COLO668 (cell line): ENCODE results near the gene TNNI2.
"Not testable (repeated sequence)": the region's sequence is repeated elsewhere in the genome, so short reads cannot be mapped to it uniquely, and the experiment has no call there.

Source experiments
- DNase-seq: peaks from one replicate; lab custom pipeline; 2025; ENCODE audit not compliant: unreplicated experiment; lab: John Stamatoyannopoulos, UW

Gene TNNI2

DNA sequence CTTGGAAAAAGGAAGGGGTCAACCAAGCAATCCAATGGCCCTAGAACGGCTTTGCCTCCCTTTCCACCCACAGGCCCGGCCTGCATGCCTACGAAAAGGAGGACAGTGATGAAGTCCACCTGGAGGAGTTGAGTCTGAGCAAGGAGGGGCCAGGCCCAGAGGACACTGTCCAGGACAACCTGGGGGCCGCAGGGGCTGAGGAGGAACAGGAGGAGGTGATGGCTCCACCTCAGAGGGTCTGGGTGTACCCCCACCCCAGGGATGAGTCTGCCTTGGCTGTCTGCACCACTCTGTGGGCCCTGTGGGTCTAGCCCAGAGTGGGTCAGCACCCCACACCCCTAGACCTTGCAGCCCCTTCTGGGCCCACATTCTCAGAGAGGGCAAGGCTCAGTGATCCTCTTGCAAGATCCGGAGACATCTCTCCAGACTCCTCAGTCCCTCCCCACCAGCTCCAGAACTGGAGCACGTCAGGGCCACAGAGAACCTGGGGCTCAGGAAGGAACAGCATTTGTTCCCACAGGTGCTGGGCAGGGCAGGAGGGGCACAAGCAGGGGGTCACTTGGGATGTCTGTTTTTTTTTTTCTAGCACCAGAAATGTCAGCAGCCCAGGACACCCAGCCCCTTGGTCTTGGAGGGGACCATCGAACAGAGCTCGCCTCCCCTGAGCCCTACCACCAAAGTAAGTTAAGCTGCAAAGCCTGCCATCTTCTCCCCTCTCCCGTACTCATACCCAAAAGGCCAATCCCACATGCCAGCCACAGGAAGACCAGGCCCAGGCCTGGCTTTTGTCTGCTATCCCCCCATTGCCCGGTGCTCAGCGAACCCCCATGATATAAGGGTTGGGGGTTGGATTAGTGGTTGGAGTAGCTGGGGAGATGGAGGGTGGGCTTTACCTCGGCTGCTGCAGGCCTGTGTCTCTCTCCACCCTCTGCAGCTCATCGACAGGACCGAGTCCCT, 44.8 kb downstream of the TNNI2 start:
- no peak for DNase-seq

DNA sequence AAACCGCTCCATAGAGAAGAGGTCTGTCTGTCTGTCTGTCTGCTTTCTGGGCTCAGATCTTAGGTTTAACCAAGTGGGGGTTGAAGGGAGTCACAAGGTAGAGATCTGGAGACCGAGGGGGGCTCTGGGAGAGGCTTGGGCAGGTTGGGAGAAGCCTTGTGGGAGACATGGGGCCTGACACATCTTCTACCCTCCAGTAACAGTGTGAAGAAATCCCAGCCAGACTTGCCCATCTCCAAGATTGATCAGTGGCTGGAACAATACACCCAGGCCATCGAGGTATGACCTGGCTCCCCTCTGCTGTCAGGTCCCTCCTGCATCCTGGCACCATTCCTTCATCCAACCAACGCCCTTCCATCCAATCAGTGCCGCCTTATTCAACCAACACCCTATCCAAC, 45.5 kb downstream of the TNNI2 start:
- DNase-seq: no peak

DNA sequence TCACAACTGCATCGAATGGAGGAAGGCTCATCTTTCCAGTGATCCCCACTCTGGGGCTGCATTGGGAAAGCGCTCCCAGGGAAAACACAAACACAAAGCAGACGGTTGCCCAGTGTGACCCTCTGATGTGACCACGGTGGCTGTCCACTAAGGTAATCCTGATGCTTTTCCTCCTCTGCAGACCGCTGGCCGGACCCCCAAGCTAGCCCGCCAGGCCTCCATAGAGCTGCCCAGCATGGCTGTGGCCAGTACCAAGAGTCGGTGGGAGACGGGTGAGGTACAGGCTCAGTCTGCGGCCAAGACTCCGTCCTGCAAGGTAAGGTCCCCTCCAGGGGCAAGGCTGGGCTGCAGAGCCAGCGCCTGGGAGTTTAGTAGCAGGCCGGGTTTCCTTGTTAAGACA, 47.8 kb downstream of the TNNI2 start:
- DNase-seq: not testable (repeated sequence)

DNA sequence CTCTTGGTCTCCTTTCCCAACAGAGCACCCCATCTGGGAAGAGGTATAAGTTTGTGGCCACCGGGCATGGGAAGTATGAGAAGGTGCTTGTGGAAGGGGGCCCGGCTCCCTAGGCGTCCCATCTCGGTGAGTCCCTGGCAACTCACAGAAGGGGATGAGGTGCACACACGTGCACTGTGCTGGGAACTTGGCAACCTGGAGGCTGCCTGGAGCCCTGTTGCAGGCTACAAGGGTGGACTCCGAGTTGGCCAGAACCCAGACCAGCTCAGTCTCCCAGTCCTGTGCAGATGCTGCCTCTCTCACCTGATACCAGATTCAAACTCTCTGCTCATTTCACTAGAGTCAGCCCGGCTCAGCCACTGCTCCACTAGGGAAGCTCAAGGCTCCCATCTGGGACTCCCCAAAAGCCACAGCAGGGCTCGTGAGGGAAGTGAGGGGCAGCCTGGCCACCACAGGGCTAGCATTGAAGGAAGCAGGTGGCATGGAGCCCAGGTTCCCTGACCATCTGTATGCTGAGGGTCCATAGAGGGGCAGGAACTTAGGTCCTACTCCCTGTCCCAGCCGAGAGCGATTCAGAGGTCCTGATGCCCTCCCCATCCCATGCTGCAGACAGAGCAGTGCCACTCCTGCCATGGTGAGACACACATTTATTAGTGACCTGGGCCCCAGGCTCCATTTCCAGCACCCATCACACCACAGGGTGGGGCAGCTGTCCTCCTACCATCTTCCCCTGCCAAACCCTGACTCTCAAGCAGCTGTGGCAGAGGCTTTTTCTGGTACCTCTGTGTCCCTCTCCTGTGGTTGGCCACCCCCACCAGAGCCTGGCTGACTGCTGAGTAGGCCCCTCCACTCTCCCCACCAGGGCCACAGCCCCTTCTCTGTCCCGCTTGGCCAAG, 48.9 kb downstream of the TNNI2 start:
- no peak for DNase-seq

DNA sequence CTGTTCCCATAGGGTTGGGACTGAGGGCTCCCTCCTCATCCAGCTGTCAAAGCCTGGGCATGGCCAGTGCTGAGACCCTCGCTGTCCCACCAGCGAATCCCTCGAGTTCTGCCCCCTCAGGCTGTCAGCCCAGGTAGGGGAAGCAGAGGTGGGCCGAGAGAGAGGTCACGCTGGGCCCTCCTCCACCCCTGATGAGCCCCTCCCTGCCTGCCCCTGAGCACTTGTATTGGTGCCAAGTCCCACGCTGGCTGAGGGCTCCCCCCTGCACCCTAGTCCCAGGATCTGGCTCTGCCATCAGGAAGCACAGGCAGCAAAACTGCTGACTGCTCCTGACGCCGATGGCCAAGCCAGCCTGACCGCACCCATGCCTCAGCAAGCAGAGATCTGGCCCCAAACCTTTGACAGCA, 49.6 kb downstream of the TNNI2 start:
- DNase-seq: no peak

DNA sequence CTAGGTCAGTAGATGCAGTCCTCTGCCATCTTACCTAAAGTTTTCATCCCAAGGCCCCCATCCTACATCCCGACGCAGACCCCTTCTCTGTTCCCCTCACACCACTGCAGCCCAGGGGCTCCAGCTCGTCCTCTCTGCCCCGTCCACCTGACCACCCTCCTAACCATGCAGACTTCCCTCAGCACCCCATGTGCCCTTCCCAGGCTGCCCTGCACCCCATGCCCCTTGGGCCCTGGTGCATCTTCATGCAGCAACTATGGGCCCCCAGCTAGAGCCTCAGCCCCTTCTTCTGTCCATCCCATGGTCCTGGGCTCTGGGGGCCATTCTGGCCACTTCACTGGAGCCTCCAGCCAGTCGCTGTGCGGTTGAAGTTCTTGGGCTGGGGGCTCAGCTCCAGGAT, 50.0 kb downstream of the TNNI2 start:
- DNase-seq: no peak

DNA sequence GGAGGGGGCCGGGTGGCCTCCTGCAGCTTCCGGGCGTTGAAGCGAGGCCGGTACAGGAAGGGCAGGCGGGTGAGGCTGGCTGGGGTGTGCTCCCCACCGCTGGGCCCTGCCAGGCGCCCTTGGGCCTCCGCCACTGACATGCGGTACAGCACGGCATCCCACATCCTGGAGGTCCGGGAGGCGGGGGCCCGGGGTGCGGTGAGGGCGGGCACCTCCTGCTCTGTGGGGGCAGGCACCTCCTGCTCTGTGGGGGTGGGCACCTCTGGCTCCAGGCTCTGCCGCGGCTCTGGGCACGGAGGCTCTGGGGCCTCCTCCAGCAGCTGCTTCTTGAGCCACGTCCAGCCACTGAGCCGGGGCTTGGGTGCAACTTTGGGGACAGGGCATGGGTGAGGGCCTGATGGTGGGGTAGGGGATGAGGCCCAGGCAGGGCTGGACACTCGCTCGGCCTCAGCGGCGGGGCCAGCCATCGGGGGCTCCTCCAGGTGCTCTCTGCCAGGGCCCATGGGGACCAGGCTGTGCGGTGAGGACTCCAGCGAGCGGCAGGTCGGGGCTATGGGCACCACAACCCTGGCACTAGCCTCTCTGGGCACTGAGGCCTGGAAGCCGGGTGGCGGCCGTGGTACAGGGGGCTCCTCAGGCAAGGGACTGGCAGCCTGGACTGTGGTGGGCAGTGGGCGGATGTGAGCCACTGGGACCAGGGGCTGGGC, 50.6 kb downstream of the TNNI2 start:
- no peak for DNase-seq

DNA sequence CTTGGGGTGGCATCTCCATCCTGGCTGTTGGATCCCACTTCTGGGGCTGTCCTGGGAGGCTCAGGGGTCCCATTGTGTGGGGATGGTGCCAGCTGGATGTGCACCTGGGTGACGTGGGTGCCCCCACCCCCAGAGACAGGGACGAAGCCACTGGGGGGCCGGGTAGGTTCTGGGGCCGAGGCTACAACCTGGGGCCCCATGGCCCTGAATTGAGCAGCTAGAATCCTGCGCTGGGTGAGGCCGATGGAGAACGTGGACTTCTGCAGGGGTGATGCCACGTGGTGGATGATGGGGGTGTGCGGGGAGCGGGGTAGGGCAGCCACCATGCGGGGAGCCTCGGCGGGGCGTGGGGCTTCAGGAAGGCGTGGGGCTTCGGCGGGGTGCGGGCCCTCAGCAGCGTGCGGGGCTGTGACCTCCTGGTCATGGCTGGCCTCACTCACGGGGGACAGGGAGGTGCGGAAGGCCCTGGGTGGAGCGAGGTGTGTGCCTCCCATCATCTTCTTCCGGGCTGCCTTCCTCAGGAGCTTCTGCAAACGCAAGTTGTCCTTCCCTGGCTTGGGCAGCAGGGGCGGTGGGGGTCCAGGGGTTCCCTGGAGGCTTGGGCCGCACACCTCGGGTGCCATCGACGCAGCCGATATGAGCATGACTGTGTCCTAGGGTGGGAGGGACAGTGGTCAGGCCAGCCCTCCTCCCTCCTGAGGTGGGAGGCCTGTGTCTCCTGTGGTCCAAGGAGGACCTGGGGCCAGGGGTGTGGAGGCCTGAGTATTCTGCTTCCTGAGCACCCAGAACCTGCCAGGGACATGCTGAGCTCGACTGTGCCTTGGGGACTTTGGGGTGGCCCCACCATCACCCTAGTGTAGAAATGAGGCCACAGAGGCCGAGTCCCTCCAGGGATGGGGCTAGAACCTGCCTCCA, 51.4 kb downstream of the TNNI2 start:
- no peak for DNase-seq
